ENCODE data around the gene TENM4.

The TENM4 gene

GRCh38 chr11:79237703-79238102, 203.1 kb downstream of the TENM4 start:
- ChIA-PET CTCF (no interaction called here), POLR2A (no interaction called here)
- no peak for DNase-seq (ENCODE audit: extremely low spot score)
- TF ChIP-seq ARNT (IDR thresholded peaks at IDR 0.05) (no peak), FOXA1 (IDR thresholded peaks at IDR 0.05) (no peak), FOXM1 (IDR thresholded peaks at IDR 0.05; ENCODE audit: borderline replicate concordance) (no peak), HDGF (IDR thresholded peaks at IDR 0.05; ENCODE audit: borderline replicate concordance) (no peak), LEF1 (IDR thresholded peaks at IDR 0.05; ENCODE audit: borderline replicate concordance) (no peak), CTBP1 (IDR thresholded peaks at IDR 0.05; ENCODE audit: borderline replicate concordance) (no peak)

- POLR2A ChIA-PET: no interaction called here
- DNase-seq (ENCODE audit: extremely low spot score): no peak
- CTCF ChIA-PET: no interaction called here
- TF ChIP-seq FOXM1 (IDR thresholded peaks at IDR 0.05; ENCODE audit: borderline replicate concordance) (no peak), FOXA1 (IDR thresholded peaks at IDR 0.05) (no peak), ARNT (IDR thresholded peaks at IDR 0.05) (no peak), TARDBP (IDR thresholded peaks at IDR 0.05) (no peak)
Observed at GRCh38 chr11:79237091-79237490, 203.7 kb downstream of the TENM4 start.

DNA sequence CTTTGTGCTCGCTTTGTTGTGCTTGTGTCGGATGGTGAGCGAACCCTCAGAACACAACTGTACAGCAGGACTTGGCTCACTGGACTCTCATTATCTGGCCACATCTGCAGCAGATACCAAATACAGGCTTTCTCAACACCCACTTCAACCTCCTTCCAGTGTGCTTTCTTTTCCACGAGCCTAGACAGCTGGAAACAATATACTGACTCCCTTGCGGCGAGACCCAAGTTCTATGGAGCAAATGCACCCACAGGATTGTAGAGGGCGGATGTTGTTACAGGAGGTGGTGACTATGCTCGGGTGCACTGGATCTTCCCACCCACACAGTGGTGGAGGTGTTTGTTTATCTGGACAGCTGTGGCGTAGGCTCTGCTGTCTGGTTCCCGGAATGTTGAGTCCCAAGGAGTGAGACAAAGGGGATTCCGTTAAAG, 204.3 kb downstream of the TENM4 start:
- DNase-seq (ENCODE audit: extremely low spot score): no peak
- TF ChIP-seq FOXK2 (IDR thresholded peaks at IDR 0.05): no peak
- TF ChIP-seq FOXM1 (IDR thresholded peaks at IDR 0.05; ENCODE audit: borderline replicate concordance): no peak
- TF ChIP-seq, protein P1, sequence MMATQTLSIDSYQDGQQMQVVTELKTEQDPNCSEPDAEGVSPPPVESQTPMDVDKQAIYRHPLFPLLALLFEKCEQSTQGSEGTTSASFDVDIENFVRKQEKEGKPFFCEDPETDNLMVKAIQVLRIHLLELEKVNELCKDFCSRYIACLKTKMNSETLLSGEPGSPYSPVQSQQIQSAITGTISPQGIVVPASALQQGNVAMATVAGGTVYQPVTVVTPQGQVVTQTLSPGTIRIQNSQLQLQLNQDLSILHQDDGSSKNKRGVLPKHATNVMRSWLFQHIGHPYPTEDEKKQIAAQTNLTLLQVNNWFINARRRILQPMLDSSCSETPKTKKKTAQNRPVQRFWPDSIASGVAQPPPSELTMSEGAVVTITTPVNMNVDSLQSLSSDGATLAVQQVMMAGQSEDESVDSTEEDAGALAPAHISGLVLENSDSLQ (IDR thresholded peaks at IDR 0.05): no peak
- TF ChIP-seq ELF4 (IDR thresholded peaks at IDR 0.05): no peak
- no peak for TF ChIP-seq L3MBTL2 (conservative IDR thresholded peaks at IDR 0.05)
- no peak for TF ChIP-seq ZNF384 (IDR thresholded peaks at IDR 0.05)
- no peak for TF ChIP-seq ARNT (IDR thresholded peaks at IDR 0.05)
- ChIA-PET POLR2A (no interaction called here), CTCF (interaction anchor here (0.7 kb wide), 1 partner anchor 9 kb away, joined by 3 read pairs; no protein-coding TSS in a partner anchor)

GRCh38 chr11:79235696-79236095, 205.1 kb downstream of the TENM4 start:
- DNase-seq (ENCODE audit: extremely low spot score): no peak
- ChIA-PET CTCF (interaction anchor here (0.6 to 0.7 kb wide), 2 partner anchors 8 to 580 kb away, joined by 3 to 6 read pairs; no protein-coding TSS in a partner anchor), POLR2A (no interaction called here)
- TF ChIP-seq CTBP1 (IDR thresholded peaks at IDR 0.05; ENCODE audit: borderline replicate concordance) (no peak), TARDBP (IDR thresholded peaks at IDR 0.05) (no peak), L3MBTL2 (conservative IDR thresholded peaks at IDR 0.05) (no peak), FOXM1 (IDR thresholded peaks at IDR 0.05; ENCODE audit: borderline replicate concordance) (no peak), ZNF384 (IDR thresholded peaks at IDR 0.05) (no peak)

DNA sequence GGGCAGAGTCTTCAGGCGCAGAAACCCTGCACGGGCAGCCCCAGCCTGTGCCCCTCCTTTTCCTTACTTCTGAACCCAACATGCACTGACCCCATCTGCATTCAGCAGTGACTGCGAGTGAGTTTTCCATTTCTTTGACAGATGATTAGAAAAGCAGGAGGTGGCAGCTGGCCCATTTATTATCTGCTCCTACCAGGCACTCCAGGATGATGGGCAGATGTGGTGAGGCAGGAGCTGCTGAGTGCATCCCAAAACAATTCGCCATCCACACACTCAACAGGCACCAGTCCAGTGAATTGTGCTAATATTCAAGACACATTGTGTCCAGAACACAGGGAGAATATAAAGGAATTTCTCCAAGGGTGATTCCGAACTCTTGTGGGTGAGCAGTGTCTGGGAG, 208.5 kb downstream of the TENM4 start:
- no peak for DNase-seq (ENCODE audit: extremely low spot score)
- ChIA-PET POLR2A (no interaction called here), CTCF (no interaction called here)
- no peak for TF ChIP-seq ELF4 (IDR thresholded peaks at IDR 0.05)
- TF ChIP-seq BHLHE40 (IDR thresholded peaks at IDR 0.05; ENCODE audit: borderline replicate concordance): no peak

DNA sequence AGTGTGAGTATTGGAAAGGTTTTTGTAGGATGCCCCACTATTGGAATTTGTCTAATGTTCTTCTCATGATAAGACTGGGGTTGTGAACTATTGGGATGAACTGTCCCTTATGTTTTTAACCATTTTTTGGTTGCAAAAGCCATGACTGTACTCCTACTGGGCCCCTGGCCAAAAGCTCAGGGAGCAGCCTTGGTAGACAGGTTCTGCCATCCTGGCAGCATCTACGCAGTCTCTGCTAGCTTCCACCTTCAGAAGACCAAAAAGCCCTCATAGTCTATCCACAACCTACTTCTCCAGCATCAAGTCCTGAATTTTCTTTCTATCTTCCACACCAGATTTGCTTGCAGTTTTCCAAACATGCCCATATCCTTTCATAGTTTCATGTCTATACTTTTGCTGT, 211.8 kb downstream of the TENM4 start:
- POLR2A ChIA-PET: no interaction called here
- no peak for DNase-seq (ENCODE audit: extremely low spot score)
- CTCF ChIA-PET: no interaction called here
- TF ChIP-seq CTBP1 (IDR thresholded peaks at IDR 0.05; ENCODE audit: borderline replicate concordance) (no peak), HDGF (IDR thresholded peaks at IDR 0.05; ENCODE audit: borderline replicate concordance) (no peak), LEF1 (IDR thresholded peaks at IDR 0.05; ENCODE audit: borderline replicate concordance) (no peak), ZNF384 (IDR thresholded peaks at IDR 0.05) (no peak)

DNA sequence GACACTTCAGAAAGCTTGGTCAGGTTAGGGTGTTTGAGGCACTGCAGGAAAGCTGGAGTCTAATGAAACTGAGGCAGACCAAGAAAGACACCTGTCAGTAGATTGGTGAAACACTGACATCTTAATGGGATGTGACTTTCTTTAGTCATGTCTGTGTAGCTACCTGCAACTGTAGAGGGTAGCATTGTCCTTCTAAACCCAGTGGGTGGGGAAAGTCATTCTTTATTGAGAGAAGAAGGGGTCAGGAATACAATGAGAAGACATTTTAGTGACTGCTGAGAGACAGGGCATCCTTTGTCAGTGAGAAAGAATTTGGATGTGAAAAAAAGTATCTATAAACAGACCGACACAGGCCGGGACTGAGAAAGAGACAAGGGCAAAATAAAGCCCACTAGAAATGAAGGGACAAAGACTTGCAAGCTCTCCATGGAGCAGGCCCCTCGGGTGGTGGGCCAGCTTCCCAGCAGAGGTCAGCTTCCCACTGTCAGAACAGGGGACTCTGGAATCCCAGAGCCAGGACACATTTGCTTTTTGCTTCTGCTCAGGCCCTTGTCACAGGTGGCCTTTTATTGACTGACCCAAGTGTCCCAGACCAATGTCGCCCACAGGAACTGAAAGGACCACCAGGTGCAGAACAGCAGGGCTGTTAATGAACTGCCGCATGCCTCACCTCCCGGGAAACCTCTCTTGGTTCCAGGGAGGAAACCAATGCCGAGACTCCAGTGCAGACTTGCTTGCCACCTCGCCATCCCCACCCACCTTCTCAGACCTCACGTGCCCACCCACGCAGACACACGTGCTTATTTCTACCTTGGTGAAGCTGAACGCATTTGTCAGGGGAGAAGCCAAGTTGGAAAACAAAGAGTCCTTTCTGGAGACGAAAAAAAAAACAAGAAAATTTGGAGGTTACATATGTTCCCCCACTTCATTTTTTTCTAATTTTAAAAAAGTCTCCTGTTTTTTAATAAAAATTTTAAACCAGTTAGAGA, 212.8 kb downstream of the TENM4 start:
- TF ChIP-seq FOXK2 (IDR thresholded peaks at IDR 0.05): no peak
- no peak for TF ChIP-seq CTBP1 (IDR thresholded peaks at IDR 0.05; ENCODE audit: borderline replicate concordance)
- no peak for TF ChIP-seq HDGF (IDR thresholded peaks at IDR 0.05; ENCODE audit: borderline replicate concordance)

GRCh38 chr11:79227308-79227707, 213.5 kb downstream of the TENM4 start:
- ChIA-PET CTCF (interaction anchor here (0.5 to 0.6 kb wide), 2 partner anchors 9 to 454 kb away, joined by 3 read pairs; no protein-coding TSS in a partner anchor), POLR2A (no interaction called here)
- no peak for TF ChIP-seq SUZ12 (IDR thresholded peaks at IDR 0.05)
- no peak for TF ChIP-seq BHLHE40 (IDR thresholded peaks at IDR 0.05; ENCODE audit: borderline replicate concordance)
- TF ChIP-seq HDGF (IDR thresholded peaks at IDR 0.05; ENCODE audit: borderline replicate concordance): no peak
- TF ChIP-seq ELF4 (IDR thresholded peaks at IDR 0.05): no peak
- TF ChIP-seq, protein P1 (IDR thresholded peaks at IDR 0.05): no peak
- TF ChIP-seq FOXA1 (IDR thresholded peaks at IDR 0.05): no peak
- no peak for TF ChIP-seq FOXK2 (IDR thresholded peaks at IDR 0.05)
- no peak for TF ChIP-seq LEF1 (IDR thresholded peaks at IDR 0.05; ENCODE audit: borderline replicate concordance)
- no peak for TF ChIP-seq ARNT (IDR thresholded peaks at IDR 0.05)
- no peak for TF ChIP-seq SP1 (IDR thresholded peaks at IDR 0.05)
- TF ChIP-seq NFRKB (IDR thresholded peaks at IDR 0.05): no peak
- TF ChIP-seq L3MBTL2 (conservative IDR thresholded peaks at IDR 0.05): no peak
- TF ChIP-seq CTBP1 (IDR thresholded peaks at IDR 0.05; ENCODE audit: borderline replicate concordance): no peak
- TF ChIP-seq TARDBP (IDR thresholded peaks at IDR 0.05): no peak
- TF ChIP-seq FOXM1 (IDR thresholded peaks at IDR 0.05; ENCODE audit: borderline replicate concordance): no peak
- no peak for TF ChIP-seq ZNF384 (IDR thresholded peaks at IDR 0.05)
- no peak for DNase-seq (ENCODE audit: extremely low spot score)

More for the DNA sequence above, 212.8 kb downstream of the TENM4 start:
- POLR2A ChIA-PET: no interaction called here
- no peak for DNase-seq (ENCODE audit: extremely low spot score)
- CTCF ChIA-PET: interaction anchor here (0.5 to 1.0 kb wide), 2 partner anchors 22 to 454 kb away, joined by 3 read pairs; no protein-coding TSS in a partner anchor

Measured in HEK293T (cell line).